ENCODE results near the gene FANCF.

GRCh38 chr11:22617868-22618267, 7.8 kb downstream of the FANCF start:
- TF ChIP-seq CTCF (IDR thresholded peaks at IDR 0.05) (no peak), GTF2I (CRISPR knock-in tag; conservative IDR thresholded peaks at IDR 0.05) (no peak), PREB (CRISPR knock-in tag; IDR thresholded peaks at IDR 0.05; ENCODE audit: borderline replicate concordance) (no peak), HMGA2 (CRISPR knock-in tag; IDR thresholded peaks at IDR 0.05) (no peak), ATF3 (CRISPR knock-in tag; conservative IDR thresholded peaks at IDR 0.05) (no peak), FOXP4 (CRISPR knock-in tag; IDR thresholded peaks at IDR 0.05) (no peak), ETV6 (CRISPR knock-in tag; IDR thresholded peaks at IDR 0.05) (no peak), SMAD4 (CRISPR knock-in tag; IDR thresholded peaks at IDR 0.05) (no peak), IRF1 (CRISPR knock-in tag; IDR thresholded peaks at IDR 0.05) (no peak), CREB1 (CRISPR knock-in tag; IDR thresholded peaks at IDR 0.05) (no peak)
